Left hindlimb (tissue), 1 donor: ENCODE measurements around the gene ZNRF3.
"Not testable (repeated sequence)": the region's sequence is repeated elsewhere in the genome, so short reads cannot be mapped to it uniquely, and the experiment has no call there.

Experiments used
- DNase-seq: peaks from one replicate; pipeline ENCODE4 v3.0.0-alpha.2; 2018

Gene ZNRF3

GRCh38 chr22:29016067-29016938, 132.9 kb downstream of the ZNRF3 start:
- DNase-seq = no peak

GRCh38 chr22:29018293-29019189, 135.2 kb downstream of the ZNRF3 start:
- no peak for DNase-seq

- DNase-seq = no peak
Observed at GRCh38 chr22:29022101-29022817, 138.9 kb downstream of the ZNRF3 start.

GRCh38 chr22:29023172-29023796, 139.9 kb downstream of the ZNRF3 start:
- DNase-seq = no peak

- DNase-seq = no peak
Observed at GRCh38 chr22:29026579-29026978, 143.2 kb downstream of the ZNRF3 start.

GRCh38 chr22:29028468-29028867, 145.1 kb downstream of the ZNRF3 start:
- no peak for DNase-seq

- DNase-seq = no peak
Observed at GRCh38 chr22:29029202-29030000, 146.0 kb downstream of the ZNRF3 start.

- no peak for DNase-seq
Observed at GRCh38 chr22:29030016-29030617, 146.7 kb downstream of the ZNRF3 start.

GRCh38 chr22:29030618-29031226, 147.3 kb downstream of the ZNRF3 start:
- peak; percentile 85 for DNase-seq

GRCh38 chr22:29031227-29032011, 148.0 kb downstream of the ZNRF3 start:
- peak; percentile 80 for DNase-seq

GRCh38 chr22:29032014-29032475, 148.7 kb downstream of the ZNRF3 start:
- no peak for DNase-seq

- DNase-seq = no peak
Observed at GRCh38 chr22:29032584-29032983, 149.2 kb downstream of the ZNRF3 start.

- DNase-seq = no peak
Observed at GRCh38 chr22:29037340-29037932, 154.1 kb downstream of the ZNRF3 start.

- no peak for DNase-seq
Observed at GRCh38 chr22:29039148-29039547, 155.8 kb downstream of the ZNRF3 start.

- not testable (repeated sequence) for DNase-seq
Observed at GRCh38 chr22:29039684-29040083, 156.3 kb downstream of the ZNRF3 start.

GRCh38 chr22:29040385-29041275, 157.3 kb downstream of the ZNRF3 start:
- peak; percentile 70 for DNase-seq

- DNase-seq = no peak
Observed at GRCh38 chr22:29041408-29041807, 158.0 kb downstream of the ZNRF3 start.

GRCh38 chr22:29043906-29044575, 160.7 kb downstream of the ZNRF3 start:
- DNase-seq = no peak
